Endothelial cell of umbilical vein (primary cell): ENCODE data around the gene CELA2B. TPM values are rescaled to one million over a fixed set of nuclear protein-coding genes. Genes with fewer than 3 reads are reported as not detected.

Experiments used
- BruUV-seq: library from RNA; stranded (reverse); fragments of 400-500 nt; replicated peaks from 2 replicates; lab custom pipeline; 2021; lab: Mats Ljungman, UMichigan
- CTCF ChIA-PET: fragments of 300-600, 350-600 bp; sonication (Branson Sonifier 250); formaldehyde crosslinking; loops from one replicate; lab custom pipeline; 2021; ENCODE audit warnings: antibody characterized with exemption, inconsistent platforms; lab: Charles Lee
- POLR2A ChIA-PET: fragments of 300-600, 350-600 bp; sonication (Branson Sonifier 250); formaldehyde crosslinking; loops from one replicate; lab custom pipeline; 2021; ENCODE audit warnings: antibody characterized with exemption, inconsistent platforms; lab: Charles Lee
- DNase-seq: peaks from one replicate; pipeline ENCODE4 v3.0.0-alpha.2; 2011; ENCODE audit warnings: low read depth, low spot score
- FAIRE-seq: peaks from 2 replicates; lab custom pipeline; 2011; peaks lifted over from hg19 to GRCh38; lab: Jason Lieb, UNC
- H2AFZ ChIP-seq: 2 replicates; pipeline ENCODE4 v1.6.0; 2012; ENCODE audit warnings: low read depth, low read length, control low read depth, inconsistent platforms
- H3K27ac ChIP-seq: 2 replicates; pipeline ENCODE4 v1.5.1; 2011; ENCODE audit warnings: low read depth, mild to moderate bottlenecking, control low read depth, low read length, moderate library complexity; ENCODE audit not compliant: insufficient read depth
- H3K27me3 ChIP-seq, 2 experiments: 2 replicates each; pipeline versions ENCODE4 v1.6.0 to v1.6.1; 2011; ENCODE audit warnings: low read length in 2 of 2, mixed read lengths in 1 of 2; ENCODE audit not compliant: control insufficient read depth in 2 of 2, insufficient read depth in 2 of 2
- H3K36me3 ChIP-seq, 2 experiments: 2 replicates in 1 of 2; 3 replicates in 1 of 2; pipeline ENCODE4 v1.5.1; 2011; ENCODE audit warnings: low read length in 2 of 2, mild to moderate bottlenecking in 1 of 2, moderate library complexity in 1 of 2; ENCODE audit not compliant: control insufficient read depth in 2 of 2, insufficient read depth in 2 of 2; ENCODE audit errors: extremely low read depth in 1 of 2
- H3K4me1 ChIP-seq: 3 replicates; pipeline ENCODE4 v1.5.1; 2011; ENCODE audit warnings: mild to moderate bottlenecking, low read length; ENCODE audit not compliant: control insufficient read depth, insufficient read depth; ENCODE audit errors: extremely low read depth
- H3K4me2 ChIP-seq: 2 replicates; pipeline ENCODE4 v1.6.1; 2011; ENCODE audit warnings: low read length, control low read depth, mixed read lengths; ENCODE audit not compliant: insufficient read depth
- H3K4me3 ChIP-seq, 3 experiments: fragments of 200-600 bp in 1 of 3; sonication (generic), shearing (Covaris generic) in 1 of 3; replicated peaks in 1 of 3; 2 replicates each; pipeline ENCODE4 v1.5.1; 2011 to 2016; ENCODE audit warnings: control low read depth in 3 of 3, low read length in 3 of 3, mild to moderate bottlenecking in 2 of 3, inconsistent platforms in 1 of 3, low read depth in 1 of 3, moderate library complexity in 1 of 3; ENCODE audit not compliant: insufficient read depth in 1 of 3
- H3K79me2 ChIP-seq: 2 replicates; pipeline ENCODE4 v1.6.0; 2012; ENCODE audit warnings: low read length, inconsistent platforms; ENCODE audit not compliant: control insufficient read depth, insufficient read depth
- H3K9ac ChIP-seq: replicated peaks from 2 replicates; pipeline ENCODE3; 2011; ENCODE audit warnings: low read length, control low read depth; ENCODE audit not compliant: insufficient read depth; ENCODE audit errors: extremely low read depth
- H3K9me1 ChIP-seq: replicated peaks from 3 replicates; pipeline ENCODE4 v1.6.0; 2011; ENCODE audit warnings: mild to moderate bottlenecking, low read length; ENCODE audit not compliant: control insufficient read depth, insufficient read depth; ENCODE audit errors: extremely low read depth
- H3K9me3 ChIP-seq: replicated peaks from 2 replicates; pipeline ENCODE4 v1.5.1; 2012; ENCODE audit warnings: low read length, inconsistent platforms; ENCODE audit not compliant: control insufficient read depth, insufficient read depth
- H4K20me1 ChIP-seq: replicated peaks from 2 replicates; pipeline ENCODE3; 2011; ENCODE audit warnings: mild to moderate bottlenecking, low read length; ENCODE audit not compliant: control insufficient read depth, insufficient read depth; ENCODE audit errors: extremely low read depth
- CTCF ChIP-seq, 2 donors: IDR thresholded peaks; 1 replicate in 1 of 2; 2 replicates in 1 of 2; pipeline ENCODE4 v1.5.1; 2011; ENCODE audit warnings: low read length in 2 of 2, mild to moderate bottlenecking in 2 of 2, moderate library complexity in 2 of 2, control low read depth in 1 of 2, inconsistent platforms in 1 of 2, low read depth in 1 of 2; ENCODE audit not compliant: insufficient read depth in 1 of 2; ENCODE audit errors: extremely low read depth in 1 of 2
- FOS ChIP-seq: IDR thresholded peaks from 2 replicates; pipeline ENCODE4 v1.6.1; 2011; ENCODE audit warnings: mild to moderate bottlenecking, low read length, moderate library complexity, borderline replicate concordance; ENCODE audit not compliant: insufficient read depth
- GATA2 ChIP-seq: IDR thresholded peaks from 2 replicates; pipeline ENCODE4 v1.7.0; 2011; ENCODE audit warnings: low read depth, mild to moderate bottlenecking, moderate library complexity, mixed read lengths, low read length; ENCODE audit not compliant: insufficient read length, insufficient read depth
- MAX ChIP-seq: IDR thresholded peaks from 2 replicates; pipeline ENCODE4 v1.6.1; 2011; ENCODE audit not compliant: insufficient read depth, insufficient read length
- MYC ChIP-seq: IDR thresholded peaks from one replicate; pipeline ENCODE4 v1.6.1; 2011; ENCODE audit warnings: mild to moderate bottlenecking, low read depth, low read length
- dilution Hi-C: fragments of 300-500 bp; cut with MboI; formaldehyde crosslinking; loops from one replicate; pipeline ENCODE4 v1.15.0; 2019; ENCODE audit warnings: low sequenced_read_pairs; ENCODE audit not compliant: extremely low pct_ligation_motif_present
- intact Hi-C: fragments of 100-400 bp; cut with micrococcal nuclease; formaldehyde crosslinking; loops from one replicate; pipeline ENCODE4 v1.10.0; 2022
- polyA plus RNA-seq, 4 experiments: library from polyadenylated mRNA; depleted of rRNA in 3 of 4; stranded (reverse) in 3 of 4; unstranded in 1 of 4; fragments of >200 nt; gene quantifications; 2 replicates each; pipeline versions ENCODE4 v1.2.1 to v1.2.3, GENCODE V29; 2011 to 2012; ENCODE audit warnings: missing spikeins in 1 of 4
- total RNA-seq: library from RNA; stranded (reverse); gene quantifications from 2 replicates; pipeline ENCODE4 v1.2.3, GENCODE V29; 2021

CELA2B gene
- total and polyA plus RNA-seq, 2 donors (not counting 3 experiments of a cell fraction or from before 2014, with no cell fraction given): not detected

GRCh38 chr1:15446212-15446611, 29.7 kb upstream of the CELA2B start:
- no peak for FAIRE-seq
- Histone ChIP-seq H2AFZ (no peak overlapping the region), H3K27ac (no peak overlapping the region), H3K36me3 (no peaks in the 10 kb centered on the region), H3K9ac (no peak overlapping the region), H3K9me1 (no peaks in the 10 kb centered on the region), H3K9me3 (no peaks in the 10 kb centered on the region), H3K27me3 (peaks cover 0 to 2% of the 10 kb centered on the region in 2 experiments), H3K4me2 (no peak overlapping the region), H3K4me3 (no peak overlapping the region), H3K4me1 (no peaks in the 10 kb centered on the region), H4K20me1 (no peaks in the 10 kb centered on the region), H3K79me2 (no peaks in the 10 kb centered on the region)
- intact Hi-C loops: no loop called here
- TF ChIP-seq FOS: no peak
- no peak for DNase-seq
- CTCF ChIA-PET: no interaction called here
- POLR2A ChIA-PET: no interaction called here
- no TSS peak for BruUV-seq
- dilution Hi-C loops: no loop called here

GRCh38 chr1:15448877-15449462, 26.9 kb upstream of the CELA2B start:
- CTCF ChIA-PET: no interaction called here

More at GRCh38 chr1:15448877-15449462, 26.9 kb upstream of the CELA2B start:
- H3K9me1 ChIP-seq: no peaks in the 10 kb centered on the region
- no peak overlapping the region for H2AFZ ChIP-seq
- no peaks in the 10 kb centered on the region for H3K9me3 ChIP-seq
- no peaks in the 10 kb centered on the region for H3K4me1 ChIP-seq
- FAIRE-seq (no peak), DNase-seq (no peak)
- H4K20me1 ChIP-seq: no peaks in the 10 kb centered on the region
- H3K36me3 ChIP-seq: no peaks in the 10 kb centered on the region
- H3K4me2 ChIP-seq: no peak overlapping the region
- intact Hi-C loops: no loop called here
- H3K9ac ChIP-seq: no peak overlapping the region
- no peaks in the 10 kb centered on the region for H3K27me3 ChIP-seq
- no TSS peak for BruUV-seq
- dilution Hi-C loops: no loop called here
- POLR2A ChIA-PET: no interaction called here
- no peak overlapping the region for H3K27ac ChIP-seq
- H3K79me2 ChIP-seq: no peaks in the 10 kb centered on the region
- no peak overlapping the region for H3K4me3 ChIP-seq
- no peak for TF ChIP-seq MYC
- no peak for TF ChIP-seq GATA2
- TF ChIP-seq MAX: no peak
- TF ChIP-seq CTCF (IDR thresholded peaks at IDR 0.05; ENCODE audit: extremely low read depth in 1 of 2, insufficient read depth in 1 of 2, low read depth in 1 of 2, low read length in 2 of 2): no peak
